HG02798 (cell line): ENCODE measurements around the gene ATP2A3.
A peak's percentile ranks its signal among the peaks of the same experiment; 100 is the strongest.

Experiments used
- ATAC-seq: cut with Tn5 transposase; IDR thresholded peaks from one replicate; pipeline ENCODE4 v1.9.1; 2021; ENCODE audit warnings: mild to moderate bottlenecking; ENCODE audit not compliant: unreplicated experiment, poor library complexity

Gene ATP2A3

DNA sequence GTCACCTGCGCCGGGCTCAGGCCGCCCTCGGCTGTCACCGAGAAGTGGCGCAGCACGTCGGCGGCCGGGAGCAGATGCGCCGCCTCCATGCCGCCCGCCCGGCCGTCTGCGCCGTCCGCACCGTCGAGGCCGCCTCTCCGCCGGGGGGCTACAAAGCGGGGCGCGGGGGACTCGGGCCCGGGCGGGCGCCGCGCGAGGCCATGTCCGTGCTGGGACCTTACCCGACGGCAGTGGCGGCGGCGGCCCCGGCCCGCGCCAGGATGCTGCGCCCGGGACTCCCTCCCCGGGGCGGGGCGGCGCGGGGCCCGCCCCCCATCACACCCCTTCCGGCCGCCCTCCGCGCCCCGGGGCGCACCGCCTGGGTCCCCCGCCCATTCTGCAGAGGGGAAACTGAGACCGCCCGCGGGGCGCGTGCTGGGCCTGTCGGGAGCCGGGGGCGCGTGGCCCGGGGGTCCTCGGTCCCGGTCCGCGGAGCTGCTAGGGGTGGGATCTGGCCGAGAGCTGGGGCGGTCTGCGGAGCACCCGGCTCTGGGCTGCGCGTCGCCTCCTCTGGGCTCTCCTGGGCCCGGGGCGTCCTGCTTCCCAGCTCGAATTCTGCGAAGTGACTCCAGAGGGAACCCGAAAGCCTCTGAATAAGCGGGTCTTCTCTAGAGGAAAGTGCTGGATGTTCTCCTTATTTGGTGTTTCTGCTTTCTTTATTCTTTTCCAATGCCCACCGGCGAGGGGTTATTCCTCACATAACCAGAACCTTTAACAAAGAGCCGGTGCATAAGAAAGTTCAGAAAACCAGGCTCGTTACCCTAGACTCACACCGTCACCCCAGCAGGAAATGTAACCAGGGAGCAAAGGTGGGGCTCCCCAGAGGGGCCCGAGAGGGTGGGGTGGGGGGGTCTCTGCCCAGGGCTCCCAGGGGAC lies at the start of gene ATP2A3:
ATP2A3 (minus strand) TSS at position 235 of the 915 bp plus-strand sequence; CDS start at position 89, 146 bp downstream.
- ATAC-seq: peak; percentile 66

DNA sequence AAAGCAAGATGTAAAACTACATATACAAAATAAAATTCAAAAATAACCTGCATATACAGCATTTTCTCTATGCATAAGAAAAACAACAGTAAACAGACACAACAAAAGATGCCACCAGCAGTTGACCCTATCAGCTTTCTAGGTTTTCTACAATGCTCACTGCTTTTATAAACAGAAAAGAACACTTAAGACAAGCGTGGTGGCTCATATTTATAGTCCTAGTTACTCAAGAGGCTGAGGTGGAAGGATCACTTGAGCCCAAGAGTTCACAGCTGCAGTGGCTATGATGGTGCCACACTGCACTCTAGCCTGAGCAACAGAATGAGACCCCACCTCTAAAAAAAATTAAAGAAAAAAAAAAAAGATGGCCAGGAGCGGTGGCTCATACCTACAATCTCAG lies 46.5 kb upstream of the ATP2A3 start:
- ATAC-seq: no peak

DNA sequence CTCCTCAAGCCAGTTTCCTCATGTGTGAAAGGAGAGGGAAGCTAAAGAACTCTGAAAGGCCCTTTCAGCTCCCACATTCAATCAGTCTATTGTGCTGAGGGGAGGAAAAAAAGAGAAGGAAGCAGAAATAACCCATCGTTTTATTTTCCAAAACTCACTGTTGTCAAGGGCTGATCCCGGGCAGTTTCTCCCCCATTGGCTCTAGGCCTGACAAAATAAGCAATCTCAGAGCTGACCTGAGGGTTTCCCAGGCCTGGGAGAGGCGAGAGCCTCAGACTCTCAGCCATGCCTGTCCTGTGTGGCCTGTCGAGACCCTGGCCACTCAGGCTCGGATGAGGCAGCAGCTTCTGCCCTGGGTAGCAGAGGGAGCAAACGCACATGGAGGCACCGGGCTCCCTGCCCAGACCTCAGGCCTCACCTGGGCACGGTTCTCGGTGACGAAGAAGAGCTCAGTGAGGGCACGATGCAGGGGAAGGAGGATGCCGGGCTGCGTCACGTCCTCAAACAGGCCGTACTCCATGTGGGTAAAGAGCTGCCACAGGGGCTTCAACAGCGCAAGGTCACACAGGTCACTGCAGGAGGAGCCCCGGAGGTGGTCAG lies 45.0 kb upstream of the ATP2A3 start:
- no peak for ATAC-seq

GRCh38 chr17:4008441-4009185 lies 44.4 kb upstream of the ATP2A3 start:
- ATAC-seq: no peak

GRCh38 chr17:4008082-4008435 lies 43.8 kb upstream of the ATP2A3 start:
- ATAC-seq: no peak

DNA sequence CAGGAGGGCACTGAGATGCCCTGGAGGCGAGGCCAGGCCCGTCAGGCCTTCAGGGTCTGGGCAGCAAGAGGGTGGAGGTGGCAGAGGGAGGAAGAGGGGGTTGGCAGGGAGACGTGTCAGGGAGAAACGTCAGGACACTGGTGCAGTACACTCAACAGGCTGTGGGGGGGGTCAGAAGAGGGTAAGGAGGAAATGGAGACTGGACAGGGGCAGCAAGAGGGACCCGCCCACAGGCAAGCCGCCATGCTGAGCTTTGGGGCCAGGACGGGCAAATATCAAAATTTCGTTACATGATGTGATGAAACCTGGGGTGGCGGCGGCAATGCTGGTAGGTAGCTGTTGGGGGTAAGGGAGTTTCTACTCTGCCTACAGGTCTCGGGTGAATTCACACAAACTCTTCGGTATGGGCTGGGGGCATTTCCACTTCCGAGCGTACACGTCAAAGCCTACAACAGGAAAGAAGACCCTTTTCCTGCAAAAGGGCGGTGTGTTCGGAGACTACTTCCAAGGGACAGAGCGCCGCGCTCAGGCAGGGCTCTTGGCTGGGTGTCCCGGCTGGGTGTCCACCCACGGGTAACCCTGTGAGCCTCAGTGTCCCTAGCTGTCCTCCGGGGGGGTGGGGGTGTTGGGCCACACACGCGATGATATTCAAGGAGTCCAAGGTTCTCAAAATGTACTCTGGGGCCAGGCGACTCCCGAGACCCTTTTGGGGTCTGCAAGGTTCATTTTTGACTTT lies 43.3 kb upstream of the ATP2A3 start:
- ATAC-seq: no peak

- no peak for ATAC-seq
These were observed 42.5 kb upstream of the ATP2A3 start for GRCh38 chr17:4006745-4007211.

- no peak for ATAC-seq
These were observed 41.9 kb upstream of the ATP2A3 start for GRCh38 chr17:4006165-4006589.

GRCh38 chr17:4005296-4006164 lies 41.3 kb upstream of the ATP2A3 start:
- no peak for ATAC-seq

GRCh38 chr17:4004517-4005295 lies 40.5 kb upstream of the ATP2A3 start:
- ATAC-seq: no peak

DNA sequence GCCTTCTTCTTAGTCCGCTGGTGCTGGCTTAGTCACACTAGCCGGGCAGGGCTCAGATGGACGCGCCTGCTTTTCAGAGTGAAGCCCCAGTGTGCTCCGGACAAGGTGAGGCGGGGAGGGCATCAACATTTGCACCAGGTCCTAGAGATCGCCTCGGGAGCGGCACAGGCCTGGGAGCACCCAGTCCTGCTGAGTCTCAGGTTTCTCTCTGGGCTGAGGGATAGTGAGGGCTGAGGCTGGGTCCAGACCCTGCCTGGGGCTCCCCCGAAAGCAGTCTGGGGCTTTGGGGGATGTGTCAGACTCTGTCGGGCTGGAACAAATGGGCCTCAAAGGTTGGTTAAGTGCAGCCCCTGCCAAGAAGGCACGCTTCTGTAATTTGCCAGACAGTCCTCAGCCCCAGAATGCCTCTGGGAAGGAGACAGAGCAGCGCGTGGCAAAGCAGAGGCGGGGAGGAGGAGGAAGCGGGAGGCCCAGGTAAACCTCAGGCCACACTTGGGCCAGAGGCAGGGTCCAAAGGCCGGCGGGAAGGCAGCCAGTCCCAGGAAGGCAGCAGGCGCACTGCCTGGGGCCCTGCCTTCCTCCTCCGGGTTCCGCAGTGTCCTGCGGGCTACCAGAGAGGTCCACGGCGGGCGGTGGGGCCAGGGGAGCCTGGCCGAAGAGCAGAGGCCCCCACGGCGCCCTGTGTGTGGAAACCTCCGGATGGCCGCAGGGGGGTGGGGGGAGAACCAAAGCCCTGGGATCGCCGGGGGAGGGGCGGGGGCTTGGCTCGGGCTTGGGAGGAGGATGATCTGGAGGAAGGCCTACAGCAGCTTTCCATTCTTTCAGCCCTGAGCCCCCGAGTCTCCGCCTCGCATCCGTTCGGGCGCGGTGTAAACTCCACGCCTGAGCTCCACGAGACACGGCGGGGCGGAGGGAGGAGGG lies 39.5 kb upstream of the ATP2A3 start:
- ATAC-seq: no peak

GRCh38 chr17:4003131-4003500 lies 38.9 kb upstream of the ATP2A3 start:
- ATAC-seq: no peak

DNA sequence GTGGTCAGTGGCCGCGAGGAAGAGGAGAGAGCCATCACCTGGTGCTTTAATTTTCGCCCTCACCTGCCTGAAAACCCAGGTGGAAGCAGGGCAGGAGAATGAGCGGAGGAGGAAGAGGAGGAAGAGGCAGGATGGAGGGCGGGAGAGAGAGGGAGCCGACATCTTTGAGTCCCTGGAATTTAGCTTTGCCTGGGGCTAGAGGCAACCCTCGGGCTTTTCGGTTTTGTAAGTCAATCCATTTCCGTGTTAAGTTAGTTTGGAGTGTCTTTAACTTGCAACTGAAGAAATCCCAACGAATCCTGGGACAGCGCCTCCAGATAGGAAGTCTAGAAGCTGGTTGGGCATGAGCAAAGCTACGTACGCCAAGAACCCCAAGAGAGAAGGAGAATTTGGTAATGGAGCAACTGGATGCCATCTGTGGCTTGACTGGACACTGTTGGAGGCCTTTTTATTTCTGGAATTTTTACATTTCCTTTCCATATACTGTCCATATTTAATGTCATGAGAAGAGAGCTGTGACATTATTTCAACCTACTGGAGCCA lies 36.9 kb upstream of the ATP2A3 start:
- no peak for ATAC-seq

GRCh38 chr17:3998436-3998835 lies 34.2 kb upstream of the ATP2A3 start:
- no peak for ATAC-seq

GRCh38 chr17:3995067-3995466 lies 30.8 kb upstream of the ATP2A3 start:
- no peak for ATAC-seq

- no peak for ATAC-seq
These were observed 30.0 kb upstream of the ATP2A3 start for GRCh38 chr17:3994221-3994576.

GRCh38 chr17:3993493-3994220 lies 29.4 kb upstream of the ATP2A3 start:
- no peak for ATAC-seq
